Adrenal gland (tissue), 12 donors: ENCODE data around the gene ETF1. TPM values are rescaled to one million over a fixed set of nuclear protein-coding genes. Genes with fewer than 3 reads are reported as not detected.

ENCODE experiments used
- DNase-seq, 7 donors: peaks; one replicate each; pipeline ENCODE4 v3.0.0-alpha.2; 2019 to 2020
- H3K27ac ChIP-seq, 5 donors: fragments of 200-600 bp; sonication (generic) in 4 of 5; 1 replicate in 3 of 5; 2 replicates in 2 of 5; pipeline versions ENCODE4 v1.5.1 to v1.8.0; 2016 to 2020; ENCODE audit warnings: mild to moderate bottlenecking in 1 of 5
- H3K27me3 ChIP-seq: fragments of 200-600 bp; 2 replicates; pipeline ENCODE4 v1.8.0; 2021
- H3K36me3 ChIP-seq, 2 donors: fragments of 200-600 bp; replicated peaks in 1 of 2; 1 replicate in 1 of 2; 2 replicates in 1 of 2; pipeline versions ENCODE4 v1.5.1 to v1.8.0; 2018 to 2022
- H3K4me1 ChIP-seq, 2 donors: fragments of 200-600 bp; replicated peaks in 1 of 2; 1 replicate in 1 of 2; 2 replicates in 1 of 2; pipeline versions ENCODE4 v1.5.1 to v1.8.0; 2018 to 2021
- H3K4me3 ChIP-seq, 4 donors: fragments of 200-600 bp; sonication (generic) in 3 of 4; one replicate each; pipeline ENCODE4 v1.5.1; 2016 to 2018
- H3K9me3 ChIP-seq, 3 donors: fragments of 200-600 bp; sonication (generic) in 1 of 3; replicated peaks in 1 of 3; 1 replicate in 2 of 3; 2 replicates in 1 of 3; pipeline versions ENCODE4 v1.5.1 to v1.8.0; 2016 to 2021
- CTCF ChIP-seq, 6 experiments: fragments of 450-650 bp in 4 of 6; fragments of 200-600 bp in 2 of 6; sonication (generic) in 1 of 6; IDR thresholded peaks; 1 replicate in 5 of 6; 2 replicates in 1 of 6; pipeline versions ENCODE4 v1.5.1 to v1.8.0; 2016 to 2021; ENCODE audit warnings: antibody characterized with exemption in 6 of 6, mild to moderate bottlenecking in 2 of 6, moderate library complexity in 1 of 6
- POLR2A ChIP-seq, 2 donors: fragments of 450-650 bp; IDR thresholded peaks; one replicate each; pipeline ENCODE4 v1.6.1; 2017; ENCODE audit warnings: antibody characterized with exemption in 2 of 2, mild to moderate bottlenecking in 2 of 2, moderate library complexity in 1 of 2
- WGBS, 4 donors: extraction: QIAGEN DNeasy Blood & Tissue Kit in 2 of 4; methylation state at CpG; one replicate each; pipeline versions ENCODE4 v1.1.5 to v1.1.7; 2013 to 2017; 5-methylcytosine and 5-hydroxymethylcytosine counted together
- intact Hi-C, 2 donors: fragments of 100-400 bp; cut with DNase I; formaldehyde crosslinking; loops; one replicate each; pipeline versions ENCODE4 v1.14.1 to v1.15.0; 2022 to 2023
- polyA plus RNA-seq, 3 donors: library from polyadenylated mRNA; stranded (reverse); fragments of 200-250 nt in 2 of 3; fragments of 350-450 nt in 1 of 3; fragmentation: Illumina TruSeq in 1 of 3; extraction: RNeasy Lipid Tissue Mini Kit (QIAGEN cat#74804) in 1 of 3; gene quantifications; one replicate each; pipeline ENCODE4 v1.2.3, GENCODE V29; 2013 to 2014
- total RNA-seq, 9 donors: library from RNA; depleted of rRNA in 4 of 9; stranded (reverse); fragments of >200 nt in 4 of 9; fragments of 120-200 nt in 1 of 9; fragmentation: NEBNext Ultra II Directional in 1 of 9; extraction: Animal tissue kit (Norgen Biotek cat#: 25700) in 1 of 9; gene quantifications; one replicate each; pipeline versions ENCODE4 v1.1.0 to v1.2.4, GENCODE V29; 2013 to 2023
- donor health status: healthy with polysubstance abuse.
- donor health status: Bipolar disorder and iron deficiency.
- donor health status: DM: yes; HTN: yes; CAD: no.
- donor health status: DM: no; HTN: no; CAD: no.
- donor health status: DM: no; HTN: no; CAD: no.
- donor health status: DM: yes; HTN: yes; CAD: no.

The ETF1 gene
- total and polyA plus RNA-seq, 12 donors: 25.4 to 178 (median 72.3) TPM

- intact Hi-C loops: no loop called here
- H3K4me3 ChIP-seq: no peak overlapping the region
- H3K4me1 ChIP-seq: peaks cover 4 to 23% of the 10 kb centered on the region in 2 donors
- H3K36me3 ChIP-seq: peaks cover 0 to 5% of the 10 kb centered on the region in 2 donors
- no peak for DNase-seq
- 79 to 85% (median 83%) methylated on average over 7 of the region's 7 CpGs for WGBS, 4 donors
- H3K27me3 ChIP-seq: no peaks in the 10 kb centered on the region
- H3K27ac ChIP-seq: peak overlapping the region in 4 of 5 donors; percentile 0 to 19 (median 14)
- H3K9me3 ChIP-seq: no peaks in the 10 kb centered on the region
- no peak for TF ChIP-seq POLR2A (IDR thresholded peaks at IDR 0.05)
- TF ChIP-seq CTCF (IDR thresholded peaks at IDR 0.05): no peak
These were observed 14.1 kb downstream of the ETF1 start for GRCh38 chr5:138528744-138529469.

DNA sequence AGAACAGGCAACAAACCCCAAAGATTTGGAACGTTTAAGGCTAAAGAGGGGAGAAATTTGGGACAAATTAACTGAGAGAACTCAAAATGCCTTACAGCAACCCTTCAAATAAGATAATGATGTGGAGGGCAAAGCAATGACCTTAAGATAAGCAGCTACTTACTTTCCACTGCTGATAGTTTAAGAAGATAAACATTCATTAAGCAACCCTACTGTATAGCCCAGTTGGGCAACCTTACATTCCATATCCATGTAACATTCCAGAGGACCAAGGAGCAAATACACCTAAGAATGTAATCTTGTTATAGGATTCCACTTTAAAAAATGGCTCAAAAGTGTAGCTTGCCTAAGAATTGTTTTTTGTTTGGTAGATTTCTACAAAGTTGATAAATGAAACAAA lies 14.8 kb downstream of the ETF1 start:
- no peak for TF ChIP-seq POLR2A (IDR thresholded peaks at IDR 0.05)
- no peak for TF ChIP-seq CTCF (IDR thresholded peaks at IDR 0.05)
- intact Hi-C loops: no loop called here
- no peak overlapping the region for H3K4me3 ChIP-seq
- H3K36me3 ChIP-seq: peaks cover 0 to 5% of the 10 kb centered on the region in 2 donors
- no peaks in the 10 kb centered on the region for H3K9me3 ChIP-seq
- no peak for DNase-seq
- H3K4me1 ChIP-seq: peaks cover 4 to 22% of the 10 kb centered on the region in 2 donors
- 30 to 38% (median 31%) methylated on average over 1 of the region's 1 CpG for WGBS, 4 donors
- H3K27ac ChIP-seq: peak overlapping the region in 4 of 5 donors; percentile 0 to 29 (median 8)
- no peaks in the 10 kb centered on the region for H3K27me3 ChIP-seq

GRCh38 chr5:138527170-138527569 lies 15.9 kb downstream of the ETF1 start:
- intact Hi-C loops: no loop called here
- no peak overlapping the region for H3K4me3 ChIP-seq
- TF ChIP-seq CTCF (IDR thresholded peaks at IDR 0.05) (peak in 3 of 6 experiments; percentile 22 to 48 (median 32)), POLR2A (IDR thresholded peaks at IDR 0.05) (no peak)
- peak in 1 of 7 donors; percentile 50 for DNase-seq
- no peaks in the 10 kb centered on the region for H3K36me3 ChIP-seq
- WGBS, 4 donors: 24 to 50% (median 35%) methylated on average over 1 of the region's 1 CpG
- H3K9me3 ChIP-seq: no peaks in the 10 kb centered on the region
- H3K27me3 ChIP-seq: no peaks in the 10 kb centered on the region
- peak overlapping the region in 4 of 5 donors; percentile 11 to 29 (median 14) for H3K27ac ChIP-seq
- H3K4me1 ChIP-seq: peaks cover 4 to 22% of the 10 kb centered on the region in 2 donors

DNA sequence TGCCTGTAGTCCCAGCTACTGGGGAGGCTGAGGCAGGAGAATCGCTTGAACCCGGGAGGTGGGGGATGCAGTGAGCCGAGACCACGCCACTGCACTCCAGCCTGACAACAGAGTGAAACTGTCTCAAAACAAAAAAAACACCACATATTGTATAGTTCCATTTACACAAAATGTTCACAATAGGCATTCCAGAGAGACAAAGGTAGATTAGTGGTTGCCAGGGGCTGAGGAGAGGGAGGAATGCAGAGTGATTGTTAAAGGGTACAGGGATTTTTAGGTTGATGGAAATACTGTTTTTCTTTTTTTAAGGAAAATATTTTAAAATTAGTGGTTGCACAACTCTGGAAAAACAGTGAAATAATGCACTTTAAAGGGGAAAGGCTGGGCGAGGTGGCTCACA lies 19.6 kb downstream of the ETF1 start:
- no peak overlapping the region for H3K27ac ChIP-seq
- intact Hi-C loops: no loop called here
- no peak overlapping the region for H3K4me3 ChIP-seq
- H3K9me3 ChIP-seq: no peaks in the 10 kb centered on the region
- DNase-seq: no peak
- H3K27me3 ChIP-seq: no peaks in the 10 kb centered on the region
- H3K36me3 ChIP-seq: peaks cover 0 to 1% of the 10 kb centered on the region in 2 donors
- peaks cover 4 to 26% of the 10 kb centered on the region in 2 donors for H3K4me1 ChIP-seq
- WGBS, 4 donors: 96 to 99% (median 98%) methylated on average over 5 of the region's 5 CpGs
- TF ChIP-seq CTCF (IDR thresholded peaks at IDR 0.05) (no peak), POLR2A (IDR thresholded peaks at IDR 0.05) (no peak)
